Measurements from ENCODE around the gene PTPRN2.

DNA sequence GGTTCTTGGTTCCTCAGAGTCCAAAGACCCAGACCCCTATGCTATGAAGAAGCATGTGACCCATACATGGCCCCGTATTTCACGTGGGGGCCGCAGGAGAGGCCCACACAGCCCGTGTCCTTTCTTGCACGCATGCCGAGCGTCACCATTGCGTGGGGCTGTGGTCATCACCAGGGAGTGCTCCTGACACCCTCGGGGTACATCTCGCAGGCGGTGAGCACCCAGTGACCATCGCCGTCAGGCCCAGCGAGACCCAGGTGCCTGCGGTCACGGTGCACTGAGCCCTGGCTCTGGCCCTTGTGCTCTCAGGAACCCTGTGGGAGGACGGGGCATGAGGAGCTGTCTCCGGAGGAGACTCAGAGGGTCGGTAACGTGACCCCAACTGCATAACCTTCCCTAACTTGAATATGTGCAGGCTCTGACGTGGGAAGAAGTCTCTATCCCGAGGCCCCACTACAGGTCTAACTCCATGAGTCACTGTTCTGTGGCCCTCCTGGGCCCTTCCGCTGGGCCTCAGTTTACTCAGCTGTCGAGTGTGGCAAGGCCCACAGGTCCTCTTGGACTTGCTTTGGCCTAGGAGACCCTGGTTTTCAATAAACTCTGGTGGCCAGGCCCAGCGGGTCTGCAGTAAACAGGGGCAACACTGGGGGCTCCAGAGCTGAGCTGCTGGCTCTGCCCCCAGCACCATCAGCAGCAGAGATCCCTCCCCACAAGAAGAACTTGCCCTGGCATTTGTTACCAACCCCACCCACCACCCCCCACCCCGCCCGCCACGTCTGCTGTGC is 503.9 kb downstream of the PTPRN2 start:
- no peak for TF ChIP-seq SMARCC2 (IDR thresholded peaks at IDR 0.05; ENCODE audit: low read depth)
- TF ChIP-seq, protein P1, sequence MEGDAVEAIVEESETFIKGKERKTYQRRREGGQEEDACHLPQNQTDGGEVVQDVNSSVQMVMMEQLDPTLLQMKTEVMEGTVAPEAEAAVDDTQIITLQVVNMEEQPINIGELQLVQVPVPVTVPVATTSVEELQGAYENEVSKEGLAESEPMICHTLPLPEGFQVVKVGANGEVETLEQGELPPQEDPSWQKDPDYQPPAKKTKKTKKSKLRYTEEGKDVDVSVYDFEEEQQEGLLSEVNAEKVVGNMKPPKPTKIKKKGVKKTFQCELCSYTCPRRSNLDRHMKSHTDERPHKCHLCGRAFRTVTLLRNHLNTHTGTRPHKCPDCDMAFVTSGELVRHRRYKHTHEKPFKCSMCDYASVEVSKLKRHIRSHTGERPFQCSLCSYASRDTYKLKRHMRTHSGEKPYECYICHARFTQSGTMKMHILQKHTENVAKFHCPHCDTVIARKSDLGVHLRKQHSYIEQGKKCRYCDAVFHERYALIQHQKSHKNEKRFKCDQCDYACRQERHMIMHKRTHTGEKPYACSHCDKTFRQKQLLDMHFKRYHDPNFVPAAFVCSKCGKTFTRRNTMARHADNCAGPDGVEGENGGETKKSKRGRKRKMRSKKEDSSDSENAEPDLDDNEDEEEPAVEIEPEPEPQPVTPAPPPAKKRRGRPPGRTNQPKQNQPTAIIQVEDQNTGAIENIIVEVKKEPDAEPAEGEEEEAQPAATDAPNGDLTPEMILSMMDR (IDR thresholded peaks at IDR 0.05 in 2 of 3, conservative IDR thresholded peaks at IDR 0.05 in 1 of 3; ENCODE audit: insufficient read depth in 2 of 3, low read depth in 1 of 3, low read length in 3 of 3), result no peak
